Measurements from ENCODE around the gene SGCD.

DNA sequence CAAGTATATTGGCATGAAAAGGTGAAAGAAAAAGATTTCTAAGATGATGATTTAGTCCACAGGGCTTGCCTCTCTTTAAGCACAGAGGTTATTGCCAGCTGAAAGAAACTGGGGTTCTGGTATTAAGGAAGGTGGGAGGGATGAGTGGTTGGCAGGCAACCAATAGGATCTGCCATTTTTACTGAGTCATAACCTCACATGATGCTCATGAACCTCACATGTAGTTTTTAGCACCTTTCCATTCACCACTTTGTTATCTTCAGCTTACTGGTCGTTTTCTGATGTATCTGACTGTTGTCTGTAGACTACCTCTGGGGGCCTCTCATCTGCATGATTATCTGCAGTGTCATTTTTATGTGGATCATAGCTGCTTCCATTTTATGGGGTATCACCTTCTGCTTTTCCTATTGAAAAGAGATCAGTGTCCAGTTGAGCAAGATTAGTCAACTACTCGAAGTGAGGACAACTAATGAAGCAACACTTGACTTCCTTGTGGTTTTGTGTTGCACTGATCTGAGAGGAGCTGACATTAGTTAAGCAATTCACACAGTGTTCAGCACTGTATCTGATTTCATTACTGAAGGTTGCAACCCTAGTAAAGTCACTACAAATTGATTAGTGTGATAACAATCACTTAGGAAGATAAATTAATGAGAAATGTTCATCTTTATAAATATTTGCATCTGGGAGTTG lies 186.3 kb downstream of the SGCD start:
- no peak for TF ChIP-seq POLR2AphosphoS5 (IDR thresholded peaks at IDR 0.05; ENCODE audit: low read depth, low read length)
- TF ChIP-seq TAF1 (IDR thresholded peaks at IDR 0.05; ENCODE audit: borderline replicate concordance, insufficient read depth, low read length) = no peak
- TF ChIP-seq, protein P1, sequence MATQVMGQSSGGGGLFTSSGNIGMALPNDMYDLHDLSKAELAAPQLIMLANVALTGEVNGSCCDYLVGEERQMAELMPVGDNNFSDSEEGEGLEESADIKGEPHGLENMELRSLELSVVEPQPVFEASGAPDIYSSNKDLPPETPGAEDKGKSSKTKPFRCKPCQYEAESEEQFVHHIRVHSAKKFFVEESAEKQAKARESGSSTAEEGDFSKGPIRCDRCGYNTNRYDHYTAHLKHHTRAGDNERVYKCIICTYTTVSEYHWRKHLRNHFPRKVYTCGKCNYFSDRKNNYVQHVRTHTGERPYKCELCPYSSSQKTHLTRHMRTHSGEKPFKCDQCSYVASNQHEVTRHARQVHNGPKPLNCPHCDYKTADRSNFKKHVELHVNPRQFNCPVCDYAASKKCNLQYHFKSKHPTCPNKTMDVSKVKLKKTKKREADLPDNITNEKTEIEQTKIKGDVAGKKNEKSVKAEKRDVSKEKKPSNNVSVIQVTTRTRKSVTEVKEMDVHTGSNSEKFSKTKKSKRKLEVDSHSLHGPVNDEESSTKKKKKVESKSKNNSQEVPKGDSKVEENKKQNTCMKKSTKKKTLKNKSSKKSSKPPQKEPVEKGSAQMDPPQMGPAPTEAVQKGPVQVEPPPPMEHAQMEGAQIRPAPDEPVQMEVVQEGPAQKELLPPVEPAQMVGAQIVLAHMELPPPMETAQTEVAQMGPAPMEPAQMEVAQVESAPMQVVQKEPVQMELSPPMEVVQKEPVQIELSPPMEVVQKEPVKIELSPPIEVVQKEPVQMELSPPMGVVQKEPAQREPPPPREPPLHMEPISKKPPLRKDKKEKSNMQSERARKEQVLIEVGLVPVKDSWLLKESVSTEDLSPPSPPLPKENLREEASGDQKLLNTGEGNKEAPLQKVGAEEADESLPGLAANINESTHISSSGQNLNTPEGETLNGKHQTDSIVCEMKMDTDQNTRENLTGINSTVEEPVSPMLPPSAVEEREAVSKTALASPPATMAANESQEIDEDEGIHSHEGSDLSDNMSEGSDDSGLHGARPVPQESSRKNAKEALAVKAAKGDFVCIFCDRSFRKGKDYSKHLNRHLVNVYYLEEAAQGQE (IDR thresholded peaks at IDR 0.05; ENCODE audit: insufficient read depth in 1 of 2, low read depth in 2 of 2, low read length in 2 of 2) = no peak
- no peak for TF ChIP-seq SIN3A (IDR thresholded peaks at IDR 0.05; ENCODE audit: borderline replicate concordance, insufficient read depth, low read length)
